ENCODE results near the gene NME3.
A peak's percentile ranks its signal among the peaks of the same experiment; 100 is the strongest.
"Not testable (repeated sequence)": the region's sequence is repeated elsewhere in the genome, so short reads cannot be mapped to it uniquely, and the experiment has no call there.

NME3 gene

DNA sequence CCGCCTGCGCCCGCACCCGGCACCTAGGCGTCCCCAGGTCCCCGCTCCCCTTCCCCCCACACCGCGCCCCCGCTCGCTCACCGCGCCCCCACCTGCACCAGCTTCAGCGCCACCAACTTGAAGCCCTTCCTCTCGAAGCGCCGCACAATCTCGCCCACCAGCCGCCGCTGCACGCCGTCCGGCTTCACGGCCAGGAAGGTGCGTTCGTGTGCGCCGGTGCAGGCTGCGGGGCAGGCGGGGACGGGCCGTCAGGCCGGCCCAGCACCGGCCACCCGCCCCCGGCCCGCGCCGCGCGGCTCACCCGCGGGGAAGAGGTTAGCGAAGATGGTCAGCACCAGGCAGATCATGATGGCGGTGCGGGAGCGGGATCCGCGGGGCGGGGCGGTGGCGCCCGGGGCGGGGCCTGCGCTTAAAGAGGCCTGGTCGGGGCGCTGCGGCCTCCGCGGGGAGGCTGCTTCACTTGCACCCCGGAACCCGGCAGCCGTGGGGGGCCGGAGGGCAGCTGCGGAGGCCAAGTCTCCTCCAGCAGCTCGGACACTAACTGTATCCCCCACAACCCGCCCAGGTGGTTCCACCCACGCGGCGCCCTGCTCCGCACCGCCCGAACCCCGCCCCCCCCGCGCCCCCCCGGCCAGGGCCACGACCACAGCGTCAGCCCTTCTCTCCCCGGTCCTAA is at the start of gene NME3:
Gene NME3, minus strand, starts transcription at position 356 of the 676 bp plus-strand sequence. Its CDS starts 9 bp downstream, at position 347.
- peak; percentile 57 for DNase-seq

DNA sequence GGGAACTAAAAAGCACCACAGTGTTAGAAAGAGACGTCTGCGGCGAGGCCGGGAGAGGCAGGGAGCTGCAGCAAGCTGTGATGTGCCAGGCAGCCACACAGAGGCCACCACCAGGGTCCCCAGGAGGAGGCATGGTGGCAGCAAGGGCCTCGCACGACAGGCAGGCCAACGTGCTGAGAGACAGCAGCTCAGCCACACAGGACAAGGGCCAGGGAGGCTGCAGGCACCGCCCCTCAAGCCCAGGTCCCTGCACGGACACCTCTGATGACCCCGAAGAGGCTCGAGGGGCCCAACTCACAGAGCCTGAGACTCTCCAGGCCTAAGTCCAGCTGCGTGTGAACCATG is 49.6 kb upstream of the NME3 start:
- no peak for DNase-seq

DNA sequence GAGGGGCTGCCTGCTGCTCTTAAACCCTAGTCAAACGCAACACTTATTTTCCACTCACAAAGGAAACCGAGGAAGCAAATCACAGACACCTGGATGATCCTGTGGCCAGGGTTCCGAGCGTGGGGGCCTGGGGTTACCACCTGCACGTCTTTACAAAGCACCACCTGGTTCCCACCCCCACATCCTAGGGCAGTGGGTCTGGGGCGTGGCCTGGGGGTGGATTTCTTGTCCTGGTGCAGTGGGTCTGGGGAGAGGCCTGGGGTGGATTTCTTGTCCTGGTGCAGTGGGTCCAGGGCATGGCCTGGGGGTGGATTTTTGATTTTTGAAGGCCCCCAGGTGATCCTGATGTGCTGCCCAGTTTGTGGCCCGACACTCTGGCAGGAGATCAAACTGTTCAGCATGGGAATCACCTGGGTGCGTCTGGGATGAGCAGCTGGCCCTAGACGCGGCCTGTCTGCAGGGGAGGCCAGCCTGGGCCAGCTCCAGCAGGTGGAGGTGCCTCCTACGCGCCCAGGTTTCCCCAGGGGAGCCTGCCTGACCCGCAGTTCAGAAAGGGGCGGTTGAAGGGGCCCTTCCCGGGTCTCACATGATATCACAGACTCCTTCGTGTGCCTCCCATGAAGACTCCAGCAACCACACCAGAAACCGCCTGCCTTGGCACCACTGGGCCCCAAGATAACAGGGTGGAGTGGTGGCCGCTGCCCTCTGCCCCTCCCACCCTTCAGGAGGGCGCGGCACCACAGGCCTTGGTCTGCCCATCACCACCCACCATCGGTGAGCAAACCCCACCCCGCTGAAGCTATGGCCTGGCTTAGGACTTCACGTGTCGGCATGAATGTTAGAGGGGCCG is 49.0 kb upstream of the NME3 start:
- no peak for DNase-seq

DNA sequence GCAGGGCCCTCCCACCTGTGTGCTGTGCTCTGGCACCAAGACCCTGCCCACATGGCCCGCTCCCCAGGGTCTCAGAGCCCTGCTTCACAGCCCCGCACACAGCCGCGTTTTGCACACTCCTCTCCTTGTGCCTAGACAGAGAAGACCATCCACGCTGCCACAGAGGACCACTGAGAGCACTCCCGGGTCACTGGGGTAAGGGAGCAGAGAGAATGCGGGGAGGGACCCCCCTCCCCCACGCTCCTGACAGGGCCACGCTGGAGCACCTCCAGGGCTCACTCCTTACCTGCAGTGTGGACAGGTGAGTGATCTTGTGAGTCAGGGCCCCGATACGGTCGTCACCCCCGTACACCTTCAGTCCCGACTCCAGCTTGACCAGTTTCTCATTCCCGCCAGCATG is 48.3 kb upstream of the NME3 start:
- no peak for DNase-seq

DNA sequence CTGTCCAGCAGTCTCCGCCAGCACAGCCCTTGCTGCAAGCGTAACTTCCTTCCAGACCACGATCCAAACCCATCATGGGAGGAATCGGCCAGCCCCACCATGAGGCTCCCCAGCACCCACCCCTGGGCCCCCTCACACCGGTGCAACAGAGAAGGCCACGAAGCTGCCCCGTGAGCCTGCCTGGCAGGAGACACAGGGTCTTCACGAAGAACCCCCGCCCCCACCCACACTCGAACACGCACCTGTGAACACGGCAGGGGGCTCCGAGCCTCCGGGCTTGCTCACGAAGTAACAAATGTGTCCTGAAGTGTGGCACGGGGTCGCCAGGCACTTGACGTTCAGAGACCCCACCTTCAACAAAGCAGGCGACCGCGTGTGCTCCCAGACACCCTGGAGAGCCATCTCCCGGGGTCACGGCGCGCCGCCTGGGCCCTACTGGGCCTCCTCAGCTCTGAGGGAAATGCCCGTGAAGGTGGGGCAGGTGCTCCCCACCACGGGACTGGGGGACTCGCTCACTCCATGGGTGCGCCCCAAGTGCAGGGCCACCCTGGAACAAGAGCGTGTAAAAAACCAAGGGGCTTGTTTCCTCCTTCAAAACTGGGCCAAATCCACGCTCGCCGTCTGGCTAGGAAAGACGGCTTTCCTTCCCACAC is 47.7 kb upstream of the NME3 start:
- DNase-seq, result no peak

DNA sequence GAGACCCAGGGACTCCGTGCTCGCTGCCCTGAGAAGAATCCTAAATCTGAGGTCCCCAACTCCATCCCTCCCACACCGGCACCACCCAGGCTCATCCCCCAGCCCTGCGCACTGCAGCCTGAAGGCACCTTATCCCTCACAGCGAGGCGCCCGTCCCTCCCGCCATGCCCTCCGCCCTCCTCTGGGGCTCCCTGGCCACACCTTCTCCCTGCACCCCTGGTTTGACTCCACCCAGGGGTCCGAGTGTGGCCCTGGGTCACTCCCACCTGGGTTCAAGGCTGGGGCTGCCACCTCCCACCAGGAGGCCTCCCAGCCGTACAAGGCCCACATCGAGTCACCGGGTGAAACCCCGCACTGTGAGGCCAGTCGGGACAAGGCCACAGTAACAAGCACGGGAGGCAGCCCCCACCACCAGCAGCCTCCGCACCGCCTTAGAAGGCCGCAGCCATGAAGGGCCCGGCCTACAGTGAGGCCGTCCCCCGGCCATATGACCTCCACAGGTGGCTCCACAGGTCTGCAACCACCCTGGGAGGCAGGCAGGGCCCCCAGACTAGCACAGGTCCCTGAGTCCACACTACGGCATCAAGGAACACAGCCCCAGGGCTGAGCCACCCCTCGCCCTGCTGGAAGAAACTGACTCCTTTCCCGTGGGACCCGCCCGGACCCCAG is 47.0 kb upstream of the NME3 start:
- no peak for DNase-seq

DNA sequence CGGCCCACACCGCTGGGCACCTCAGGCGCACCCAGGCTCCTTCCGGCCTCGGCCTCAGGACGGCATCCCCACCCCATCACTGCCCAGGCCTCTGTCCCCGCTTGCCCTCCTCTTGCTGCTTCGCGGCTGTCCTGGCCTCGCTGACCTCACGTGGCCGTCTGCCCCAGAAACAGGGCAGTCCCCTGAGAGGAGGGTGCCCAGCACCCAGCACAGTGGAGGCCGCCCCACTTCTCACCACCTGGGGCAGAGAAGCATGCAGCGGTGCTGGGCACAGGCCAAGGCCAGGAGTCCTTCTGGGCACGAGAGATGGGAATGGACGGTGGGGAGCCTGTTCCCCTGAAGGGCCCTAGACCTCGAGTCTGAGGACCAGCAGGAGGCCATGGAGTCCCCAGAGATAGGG is 46.4 kb upstream of the NME3 start:
- DNase-seq, result no peak

DNA sequence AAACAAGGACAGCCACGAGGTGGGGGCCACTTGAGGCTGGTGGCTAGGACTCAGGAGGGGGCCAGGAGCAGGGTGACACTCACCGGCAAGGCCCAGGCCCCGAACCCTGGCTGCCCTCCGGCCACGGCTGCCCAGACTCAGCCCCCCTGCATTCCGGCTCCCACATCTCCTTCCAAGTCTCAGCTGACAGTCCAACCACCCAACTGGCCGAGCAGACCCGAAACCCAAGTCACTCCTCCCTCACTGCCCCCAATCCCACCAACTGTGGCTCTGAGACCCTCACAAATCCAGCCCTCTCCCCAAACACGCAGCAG is 45.9 kb upstream of the NME3 start:
- no peak for DNase-seq

DNA sequence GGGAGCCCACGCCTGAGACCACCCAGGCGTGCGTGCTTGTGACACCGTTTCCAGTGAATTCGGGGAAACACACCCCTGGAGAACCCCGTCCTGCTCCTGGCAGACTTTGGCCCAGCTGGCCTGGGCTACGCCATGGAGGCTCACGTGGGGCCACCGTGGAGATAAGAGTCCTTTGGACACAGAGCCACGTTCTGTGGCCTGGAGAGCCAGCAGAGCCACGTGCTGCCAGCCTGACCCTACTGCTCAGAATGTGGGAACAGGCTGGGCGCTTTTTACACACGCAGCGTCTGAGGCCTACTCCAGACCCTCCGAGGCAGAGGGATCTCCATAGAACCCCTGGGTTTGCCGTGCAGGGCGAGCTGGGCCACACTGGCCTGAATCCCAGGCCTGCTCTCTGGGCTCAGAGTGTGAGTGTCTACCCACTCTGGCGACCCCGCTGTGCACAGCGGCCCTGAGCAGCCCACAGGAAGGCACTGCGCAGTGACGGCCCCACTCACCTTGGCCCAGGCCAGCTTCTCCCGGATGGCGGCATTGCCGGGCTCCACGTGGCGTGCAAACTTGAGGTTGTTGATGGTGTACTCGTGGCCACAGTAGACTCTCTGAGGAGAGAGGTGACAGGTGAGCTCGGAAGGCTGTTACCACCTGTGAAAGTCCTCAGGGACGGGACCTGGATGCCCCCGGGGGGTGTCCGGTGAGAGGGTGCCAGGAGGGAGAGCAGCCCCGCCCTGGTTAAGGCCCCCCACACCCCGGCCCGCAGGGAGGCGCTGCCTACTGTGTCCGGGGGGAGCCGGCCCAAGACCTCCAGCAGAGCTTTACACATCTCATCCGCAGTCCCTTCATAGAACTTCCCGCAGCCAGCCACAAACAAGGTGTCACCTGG is 45.3 kb upstream of the NME3 start:
- DNase-seq, result no peak

DNA sequence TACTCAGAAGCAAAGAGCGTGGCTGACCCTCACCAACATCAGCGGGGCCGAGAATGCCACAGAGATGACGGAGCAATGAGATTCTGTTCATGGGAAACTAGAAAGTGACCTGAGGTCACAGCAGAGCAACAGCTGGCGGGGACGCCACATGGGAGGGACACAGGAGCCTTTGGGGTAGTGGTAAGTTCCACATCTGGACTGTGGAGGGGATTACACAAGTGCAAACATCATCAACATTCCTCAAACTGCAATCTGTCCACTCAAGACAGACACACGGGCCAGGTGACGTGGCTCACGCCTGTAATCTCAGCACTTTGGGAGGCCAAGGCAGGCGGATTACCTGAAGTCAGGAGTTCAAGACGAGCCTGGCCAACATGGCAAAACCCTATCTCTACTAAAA is 44.1 kb upstream of the NME3 start:
- no peak for DNase-seq

DNA sequence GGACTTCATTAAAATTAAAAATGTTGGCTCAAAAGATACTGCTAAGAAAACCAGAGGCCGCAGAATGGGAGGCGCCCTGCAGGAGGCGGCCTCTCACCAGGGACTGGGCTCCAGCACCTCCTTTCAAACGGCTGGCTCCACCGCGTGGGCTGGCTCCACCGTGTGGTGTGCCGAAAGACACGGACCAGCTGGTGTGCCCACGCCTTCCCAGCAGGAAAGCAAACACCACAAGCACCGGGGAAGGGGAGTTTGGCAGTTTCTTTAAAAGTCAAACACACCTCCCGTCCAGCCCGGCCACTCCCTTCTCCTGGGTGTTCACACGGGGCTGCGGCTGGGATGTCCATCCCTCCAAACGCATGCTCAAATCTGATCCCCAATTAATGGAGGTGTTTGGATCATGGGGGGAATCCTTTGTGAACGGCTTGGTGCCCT is 41.4 kb upstream of the NME3 start:
- no peak for DNase-seq

DNA sequence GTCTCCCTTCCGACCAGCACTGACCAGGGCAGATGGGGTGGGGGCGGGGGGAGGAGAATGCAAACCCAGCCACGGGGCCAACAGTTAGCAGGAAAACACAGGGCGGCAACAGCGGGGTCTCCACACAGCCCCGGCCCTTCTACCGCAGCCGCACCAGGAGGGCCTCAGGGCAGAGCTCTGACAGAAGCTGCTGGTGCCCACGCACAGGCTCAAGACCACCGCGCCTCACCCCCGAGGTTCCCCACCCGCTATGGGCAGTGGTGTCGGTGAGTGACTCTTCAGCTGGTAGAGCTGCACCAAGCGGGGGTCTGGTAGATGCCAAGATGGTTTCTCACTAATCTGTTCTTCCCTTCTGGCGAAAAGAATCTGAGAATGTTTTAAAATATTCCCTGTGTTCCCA is 39.2 kb upstream of the NME3 start:
- no peak for DNase-seq

DNA sequence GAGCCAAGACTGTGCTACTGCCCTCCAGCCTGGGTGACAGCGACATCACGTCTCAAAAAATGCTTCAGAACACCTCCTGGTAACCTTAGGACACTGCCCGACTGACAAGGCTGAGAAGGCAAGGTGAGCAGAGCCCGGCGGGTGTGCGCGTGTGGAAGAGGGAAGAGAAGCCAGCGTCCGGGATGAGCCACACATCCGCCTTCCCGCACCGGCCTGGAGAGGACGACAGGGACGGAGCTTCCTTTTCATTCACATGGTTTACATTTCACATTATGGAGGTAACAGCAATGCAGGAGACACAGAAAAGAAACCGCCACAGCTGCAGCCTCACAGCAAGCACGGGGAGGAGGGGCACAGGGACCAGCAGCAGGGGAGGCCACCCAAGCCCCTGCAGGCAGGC is 38.8 kb upstream of the NME3 start:
- DNase-seq, result no peak

DNA sequence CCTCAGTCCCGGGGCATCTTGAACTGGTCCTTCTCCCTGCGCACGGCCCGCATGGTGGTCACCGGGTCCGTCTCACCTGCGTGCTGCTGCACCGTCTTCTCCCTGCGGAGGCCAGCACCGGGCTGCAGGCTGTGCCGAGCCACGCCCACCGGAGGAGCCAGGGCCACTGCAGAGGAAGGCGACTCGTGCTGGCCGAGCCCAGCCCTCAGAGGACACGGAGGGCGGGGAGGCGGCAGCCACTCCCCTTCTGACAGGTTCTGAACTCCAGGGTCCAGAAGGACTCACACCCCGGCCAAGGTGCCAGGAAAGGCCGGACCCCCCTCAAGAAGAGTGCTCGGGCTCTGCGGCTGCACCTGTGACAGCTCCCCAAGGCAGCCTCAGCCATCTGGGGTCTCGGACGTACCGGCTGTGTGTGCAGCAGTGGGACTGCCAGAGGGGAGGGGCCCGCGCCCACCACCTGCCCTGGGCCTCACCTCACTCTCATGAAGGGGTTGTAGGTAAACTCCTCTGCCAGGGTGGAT is 38.0 kb upstream of the NME3 start:
- no peak for DNase-seq

DNA sequence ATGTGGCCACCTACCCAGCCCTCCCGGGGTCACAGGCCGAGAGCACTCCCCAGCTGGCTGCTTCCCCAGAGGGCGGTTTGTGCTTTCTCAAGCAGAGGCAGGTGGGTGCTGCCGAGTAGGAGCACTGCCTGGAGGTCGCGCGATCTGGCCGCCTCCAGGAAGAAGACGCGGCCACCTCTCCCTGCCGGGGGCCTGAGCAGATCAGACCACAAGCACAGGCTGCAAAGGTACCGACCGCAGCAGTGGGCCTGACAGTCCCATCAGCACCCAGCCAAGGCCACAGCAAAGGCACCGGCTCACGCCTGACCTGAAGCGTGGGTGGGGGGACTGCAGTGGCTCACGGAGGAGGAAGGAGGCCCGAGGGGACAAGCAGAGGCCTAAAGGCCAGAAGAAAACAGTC is 37.3 kb upstream of the NME3 start:
- no peak for DNase-seq

DNA sequence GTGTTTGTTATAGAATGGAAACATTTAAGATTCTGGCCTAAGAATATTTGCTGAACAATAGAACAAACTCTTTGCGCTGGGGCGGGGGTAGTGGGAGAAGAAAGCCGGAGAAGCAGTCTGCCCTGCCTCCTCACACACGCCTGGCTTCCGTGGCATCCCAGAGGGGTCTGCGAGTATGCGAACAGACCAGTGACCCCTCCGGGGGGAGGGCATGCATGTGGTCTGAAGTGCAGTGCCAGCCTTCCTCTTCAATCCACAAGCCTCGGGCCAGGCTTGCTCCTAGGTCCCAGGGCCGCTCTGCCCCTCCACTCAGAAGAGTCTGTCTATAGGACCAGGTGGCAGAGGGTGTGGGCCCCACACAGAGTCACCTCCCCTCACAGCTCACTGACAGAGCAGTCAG is 36.3 kb upstream of the NME3 start:
- DNase-seq, result no peak

DNA sequence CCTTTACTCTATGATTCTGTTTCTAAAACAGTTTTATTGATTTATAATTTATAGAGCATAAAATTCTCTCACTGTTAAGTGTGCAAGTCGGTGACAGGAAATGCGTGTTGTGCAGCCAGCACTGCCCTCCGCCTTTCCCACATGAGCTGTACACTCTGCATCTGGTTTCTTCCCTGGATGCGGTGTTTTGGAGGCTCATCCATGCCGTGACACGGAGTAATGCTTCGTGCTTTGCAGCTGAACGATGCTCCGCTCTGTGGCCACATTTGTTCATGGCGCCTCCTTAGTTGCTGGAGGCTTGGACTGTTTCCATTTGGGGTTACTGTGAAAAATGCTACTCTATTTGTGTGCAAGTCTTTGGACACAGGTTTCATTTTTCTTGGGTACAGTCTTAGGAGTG is 29.4 kb upstream of the NME3 start:
- no peak for DNase-seq

DNA sequence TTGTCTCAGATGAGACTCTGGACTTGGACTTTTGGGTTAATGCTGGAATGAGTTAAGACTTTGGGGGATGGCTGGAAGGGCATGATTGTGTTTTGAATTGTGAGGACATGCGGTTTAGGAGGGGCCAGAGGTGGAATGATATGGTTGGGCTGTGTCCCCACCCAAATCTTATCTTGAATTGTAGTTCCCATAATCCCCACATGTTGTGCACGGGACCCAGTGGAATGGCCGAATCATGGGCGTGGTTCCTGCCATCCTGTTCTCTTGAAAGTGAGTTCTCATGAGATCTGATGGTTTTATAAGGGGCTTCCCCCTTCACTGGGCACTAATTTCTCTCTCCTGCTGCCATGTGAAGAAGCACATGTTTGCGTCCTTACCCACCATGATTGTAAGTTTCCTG is 27.9 kb upstream of the NME3 start:
- not testable (repeated sequence) for DNase-seq

DNA sequence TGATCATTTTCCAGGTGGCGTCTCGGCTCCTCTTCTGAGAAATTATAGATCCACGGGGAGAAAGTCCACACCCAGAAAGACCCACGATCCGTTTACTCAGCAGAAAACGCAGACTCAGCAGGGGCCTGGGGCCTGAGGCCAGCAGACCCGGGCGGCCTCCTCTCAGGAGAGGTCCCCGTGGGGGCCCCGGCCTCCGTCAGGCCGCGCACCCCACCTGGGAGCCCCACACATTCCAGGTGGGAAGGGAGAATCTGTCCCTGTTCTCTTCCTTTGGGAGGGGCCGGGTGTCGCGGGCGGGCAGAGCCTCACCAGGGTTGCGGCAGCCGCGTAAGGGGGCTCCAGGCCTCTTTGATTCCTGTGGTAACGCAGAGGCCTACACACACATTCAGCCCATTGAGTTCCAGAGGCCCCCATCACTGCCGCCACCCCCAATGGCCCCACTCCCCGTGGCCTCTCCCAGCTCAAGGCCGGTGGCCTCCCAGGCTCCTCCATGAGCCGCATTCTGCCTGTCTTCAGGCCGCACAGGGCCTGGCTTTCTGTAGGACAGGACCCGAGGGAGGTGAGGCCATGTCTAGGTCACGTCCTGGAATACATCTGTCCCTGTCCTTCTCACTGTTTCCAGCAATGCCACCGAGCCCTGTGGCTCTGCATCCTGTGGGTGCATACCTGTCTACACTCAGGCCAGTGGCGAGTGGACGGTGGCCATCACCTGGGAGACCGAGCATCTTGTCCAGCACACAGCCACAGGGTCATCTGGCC is 23.7 kb upstream of the NME3 start:
- DNase-seq, result no peak

DNA sequence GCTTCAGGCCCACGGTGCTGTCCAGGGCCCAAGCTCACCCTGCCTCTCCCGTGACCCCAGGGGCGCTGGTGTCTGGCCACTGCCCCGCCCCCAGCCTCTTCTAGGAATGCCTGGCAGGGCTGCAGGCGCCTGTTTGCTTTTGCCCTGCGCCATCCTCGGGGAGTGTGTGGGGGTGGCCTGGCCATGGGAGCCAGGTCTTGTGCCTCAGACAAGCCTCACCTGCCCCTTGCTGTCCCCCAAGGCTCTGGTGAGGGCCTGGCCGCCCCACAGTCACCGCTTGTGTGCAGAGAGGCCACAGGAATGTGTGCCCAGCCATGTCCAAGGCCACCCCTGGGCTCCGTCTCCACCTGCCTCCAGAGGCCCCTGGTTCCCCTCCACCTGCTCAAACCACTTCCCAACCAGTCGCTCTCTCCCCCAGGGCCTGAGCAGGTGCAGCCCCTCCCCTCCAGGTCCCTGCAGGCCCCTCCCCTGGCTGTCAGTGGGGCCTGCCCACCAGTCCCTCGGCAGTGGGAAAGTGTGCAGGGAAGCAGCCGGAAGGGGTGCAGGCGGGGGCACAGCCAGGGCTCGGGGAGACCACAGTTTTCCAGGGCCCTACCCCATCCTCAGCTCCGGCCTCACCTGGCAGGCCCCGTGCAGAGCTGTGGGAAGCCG is 23.0 kb upstream of the NME3 start:
- DNase-seq, result no peak

DNA sequence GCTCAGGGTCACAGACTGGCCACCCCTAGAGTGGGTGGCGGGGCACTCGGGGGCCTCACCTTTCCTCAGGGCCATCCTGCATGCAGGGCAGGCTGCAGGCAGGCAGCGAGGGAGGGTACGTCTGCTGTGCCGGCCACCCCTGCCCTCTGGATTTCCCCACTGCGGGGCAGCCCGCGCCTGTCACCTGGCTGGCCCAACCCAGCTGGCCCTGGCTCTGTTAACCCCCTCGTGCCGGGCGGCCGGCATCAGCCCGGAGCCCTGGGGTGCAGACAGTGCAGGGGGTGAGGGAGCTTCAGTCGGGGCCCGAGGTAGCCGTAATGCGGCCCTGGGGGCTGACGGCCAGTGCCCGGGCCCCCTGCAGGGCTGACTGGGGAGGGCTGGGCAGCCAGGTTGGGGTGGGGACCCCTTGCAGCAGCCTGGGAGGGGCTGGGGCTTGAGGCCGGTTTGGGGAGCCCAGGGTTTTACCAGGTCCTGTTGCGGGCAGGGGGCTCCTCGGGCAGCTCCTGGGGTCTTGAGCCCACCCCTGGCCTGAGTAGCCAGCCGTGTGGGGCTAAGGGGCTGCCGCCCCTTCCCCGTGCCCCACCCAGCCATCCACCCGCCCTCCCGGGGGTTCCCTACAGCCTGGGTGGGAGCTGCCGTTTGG is 22.4 kb upstream of the NME3 start, which contains the start of gene IGFALS:
Gene IGFALS, minus strand, starts transcription at position 128 of the 643 bp plus-strand sequence. Its CDS starts 53 bp downstream, at position 75.
- DNase-seq, result no peak
